GM19238 (cell line): Measurements from ENCODE around the gene DUT.
"Not testable (repeated sequence)": the region's sequence is repeated elsewhere in the genome, so short reads cannot be mapped to it uniquely, and the experiment has no call there.

ENCODE experiments used
- DNase-seq: peaks from one replicate; pipeline ENCODE4 v3.0.0; 2011; ENCODE audit warnings: low spot score; ENCODE audit not compliant: insufficient read length

Gene DUT

DNA sequence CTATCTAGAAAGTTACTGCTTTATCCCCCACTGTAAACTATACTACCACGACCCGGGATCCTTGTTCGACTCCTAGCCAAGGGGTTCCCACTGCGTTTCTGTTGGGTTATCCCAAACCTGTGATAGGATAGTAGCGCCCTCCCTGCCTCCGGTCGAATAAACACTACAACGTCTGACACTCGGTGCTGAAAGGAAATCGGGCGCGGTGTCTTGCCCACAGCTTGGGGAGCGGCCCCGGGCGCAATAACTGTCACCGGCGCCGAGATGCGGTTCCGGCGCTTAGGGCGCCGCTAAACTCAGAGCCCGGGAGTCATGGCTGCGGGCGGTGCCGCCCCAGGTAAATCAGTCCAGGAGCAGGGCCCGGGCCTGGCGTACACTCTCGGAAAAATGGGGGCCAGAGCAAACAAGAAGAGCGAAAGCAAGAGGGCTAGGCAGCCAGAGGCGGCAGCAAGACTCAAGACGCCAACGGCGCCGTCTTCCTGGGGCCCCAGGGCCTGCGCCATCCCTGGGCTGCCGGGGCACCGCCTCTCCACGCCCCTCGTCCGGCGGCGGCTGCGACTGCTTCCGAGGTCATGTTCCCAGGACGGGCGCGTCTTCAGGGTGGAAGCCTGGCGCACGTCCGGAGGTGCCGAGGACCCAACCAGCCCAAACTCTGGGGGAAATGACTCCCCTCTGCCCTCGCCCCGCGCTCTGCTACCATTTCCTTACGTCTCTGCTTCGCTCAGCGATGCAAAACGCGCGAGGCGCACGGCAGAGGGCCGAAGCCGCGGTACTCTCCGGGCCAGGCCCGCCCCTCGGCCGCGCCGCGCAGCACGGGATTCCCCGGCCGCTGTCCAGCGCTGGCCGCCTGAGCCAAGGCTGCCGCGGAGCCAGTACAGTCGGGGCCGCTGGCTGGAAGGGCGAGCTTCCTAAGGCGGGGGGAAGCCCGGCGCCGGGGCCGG, at the start of gene DUT:
TSS of gene DUT (plus strand) at position 575 of the 941 bp plus-strand sequence. CDS start at position 662, 87 bp downstream.
- peak; percentile 53 for DNase-seq

DNA sequence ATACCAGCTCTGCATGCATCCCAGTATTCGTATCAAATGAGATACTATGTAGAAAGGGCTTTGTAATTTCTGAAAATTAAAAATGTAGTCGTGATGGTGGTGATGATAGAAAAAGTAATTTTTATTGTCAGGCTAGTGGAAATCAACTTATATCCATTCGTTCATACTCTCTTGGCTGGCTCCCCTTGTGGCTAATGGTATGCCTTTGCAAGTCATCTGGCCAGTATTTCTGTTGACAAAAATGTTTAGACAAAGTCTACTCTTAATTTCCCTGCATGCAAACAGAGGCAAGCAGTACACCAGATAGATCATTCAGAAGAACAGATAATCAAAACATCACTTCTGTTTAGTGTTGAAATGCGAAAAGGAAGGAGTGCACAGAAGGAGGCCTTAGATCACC, 49.6 kb upstream of the DUT start:
- no peak for DNase-seq

DNA sequence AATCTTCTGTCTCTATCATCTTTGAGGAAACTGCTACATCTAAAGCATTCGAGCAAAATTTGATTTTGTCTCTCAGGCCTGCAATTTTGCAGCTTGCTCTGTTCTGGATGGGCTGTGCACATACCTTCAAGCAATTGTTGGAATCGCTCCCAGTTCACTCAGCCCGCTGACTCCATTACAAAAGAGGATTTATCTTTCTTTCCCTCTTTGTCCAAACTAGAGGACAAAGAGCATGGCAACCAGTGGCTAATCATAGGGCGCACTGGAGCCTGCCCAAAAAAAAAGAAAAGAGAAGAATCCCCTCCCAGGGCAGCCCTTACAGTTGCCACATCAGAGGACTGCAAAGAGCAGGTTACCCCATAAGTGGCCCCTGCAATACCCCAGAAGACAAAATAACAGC, 49.0 kb upstream of the DUT start:
- no peak for DNase-seq

DNA sequence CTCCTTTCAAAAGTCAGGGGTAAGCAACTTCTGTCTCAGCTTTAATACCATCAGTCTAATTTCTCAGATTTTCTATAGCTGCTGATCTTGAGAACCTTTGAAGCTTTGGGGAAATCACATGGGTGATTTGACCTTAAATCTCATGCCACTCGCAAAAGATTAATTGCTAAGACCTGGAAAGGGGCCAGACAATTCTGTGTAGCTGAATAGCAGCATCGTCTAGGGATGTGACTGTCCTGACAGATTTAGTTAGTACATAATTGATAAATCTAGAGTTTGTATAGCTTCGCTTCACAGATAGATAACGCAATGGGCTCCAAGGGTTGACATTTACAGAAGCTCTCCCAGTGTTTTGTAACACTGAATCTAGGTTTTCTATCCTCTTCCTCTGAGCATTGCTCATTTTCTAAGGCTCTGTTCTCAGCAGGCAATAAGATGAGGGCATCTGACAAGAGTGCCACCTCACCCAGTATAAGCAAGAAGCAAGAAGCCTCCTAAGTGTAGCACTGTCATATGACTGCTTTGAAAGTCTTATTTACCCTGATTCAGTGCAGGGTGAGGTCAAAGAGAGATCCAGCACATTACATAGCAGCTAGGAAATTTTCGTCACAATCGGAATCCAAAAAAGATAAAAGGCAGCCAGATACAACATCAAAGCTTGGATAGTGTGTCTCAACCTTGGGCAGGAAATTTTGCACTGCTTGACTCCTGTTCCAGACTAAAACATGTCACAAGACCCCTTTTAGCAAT, 47.7 kb upstream of the DUT start:
- DNase-seq: no peak

DNA sequence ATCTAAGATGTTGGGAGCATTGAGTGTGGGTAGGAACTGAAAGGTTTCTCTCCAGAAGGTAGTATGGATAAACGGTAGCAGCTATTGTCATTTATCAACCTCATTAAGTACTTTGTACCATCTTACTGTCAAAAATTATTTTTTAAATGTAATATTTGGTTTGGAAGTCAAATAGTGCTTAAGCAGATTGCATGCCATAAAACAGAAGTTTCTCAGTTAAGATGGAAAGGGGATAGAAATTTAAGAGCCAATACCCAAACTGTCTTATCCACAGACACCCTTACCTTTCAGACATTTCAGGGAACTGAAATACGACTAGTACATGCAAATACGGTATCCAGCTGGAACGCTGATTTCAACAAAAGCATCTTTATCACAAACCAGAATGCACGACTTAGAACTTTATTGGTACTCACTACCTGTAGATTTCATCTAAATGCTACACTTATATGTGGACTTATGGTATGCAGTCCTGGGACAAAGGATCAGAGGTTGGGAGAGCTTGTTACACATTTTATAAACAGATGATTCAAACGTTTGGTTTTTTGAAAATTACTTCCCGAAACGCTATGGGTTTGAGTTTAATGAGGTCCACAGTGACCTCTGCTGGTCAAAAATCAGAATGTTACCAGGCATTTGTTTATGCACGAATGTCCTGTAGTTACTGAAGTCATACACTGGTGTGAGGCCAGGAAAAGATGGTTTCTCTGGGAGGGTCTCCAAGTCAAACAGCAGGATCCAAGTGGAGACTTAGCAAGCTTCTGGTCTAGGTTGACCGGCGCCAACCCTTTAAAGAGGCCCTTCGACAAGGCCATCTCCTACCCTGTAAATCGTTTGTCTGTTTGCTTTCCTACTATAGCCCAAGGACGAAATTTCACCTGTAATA, 45.7 kb upstream of the DUT start:
- DNase-seq: peak; percentile 8

DNA sequence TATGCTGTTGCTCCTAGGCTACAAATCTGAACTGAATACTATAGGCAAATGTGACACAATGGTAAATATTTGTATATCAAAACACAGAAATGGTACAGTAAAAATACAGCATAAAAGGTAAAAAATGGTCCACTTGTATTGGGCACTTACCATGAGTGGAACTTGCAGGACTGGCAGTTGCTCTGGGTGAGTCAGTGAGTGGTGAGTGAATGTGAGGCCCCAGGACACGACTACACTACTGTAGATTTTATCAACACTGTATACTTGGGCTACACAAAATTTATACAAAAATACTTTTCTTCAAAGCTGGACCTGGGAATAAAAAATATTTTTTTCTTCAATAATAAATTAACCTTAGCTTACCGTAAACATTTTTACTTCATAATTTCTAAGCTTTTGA, 41.6 kb upstream of the DUT start:
- DNase-seq: no peak

DNA sequence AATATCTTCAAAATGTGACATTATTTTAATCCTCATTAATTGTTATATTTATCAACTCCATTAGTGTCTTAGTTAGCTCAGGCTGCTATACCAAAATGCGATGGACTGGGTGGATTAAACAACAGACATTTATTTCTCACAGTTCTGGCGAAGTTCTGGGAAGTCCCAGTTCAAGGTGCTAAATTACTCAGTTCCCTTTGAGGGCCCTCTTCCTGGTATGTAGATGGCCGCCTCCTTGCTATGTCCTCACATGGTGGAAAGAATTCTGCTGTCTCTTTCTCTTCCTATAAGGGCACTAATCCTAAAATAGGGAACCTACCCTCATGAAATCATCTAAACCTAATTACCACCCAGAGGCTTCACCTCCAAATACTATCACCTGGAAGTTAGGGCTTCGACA, 38.8 kb upstream of the DUT start:
- DNase-seq: no peak

DNA sequence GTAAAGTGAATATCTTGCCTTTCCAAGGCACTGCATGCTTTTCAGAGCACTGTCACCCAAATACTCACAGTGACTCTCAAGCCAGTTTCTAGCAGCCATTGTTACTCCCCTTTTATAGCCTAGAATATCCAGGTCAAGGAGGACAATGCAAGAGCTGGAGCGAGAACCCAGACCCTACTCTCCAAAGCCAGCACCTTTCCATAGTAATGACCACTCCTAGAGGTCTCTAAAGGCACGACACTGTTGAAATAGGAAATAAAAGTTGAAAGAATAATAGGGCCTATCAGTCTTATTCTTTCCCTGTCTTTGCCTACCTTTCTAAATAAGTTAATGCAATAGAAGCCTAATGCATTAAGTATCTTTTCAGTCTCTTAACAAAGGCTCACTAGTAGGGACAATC, 33.6 kb upstream of the DUT start:
- DNase-seq: no peak

DNA sequence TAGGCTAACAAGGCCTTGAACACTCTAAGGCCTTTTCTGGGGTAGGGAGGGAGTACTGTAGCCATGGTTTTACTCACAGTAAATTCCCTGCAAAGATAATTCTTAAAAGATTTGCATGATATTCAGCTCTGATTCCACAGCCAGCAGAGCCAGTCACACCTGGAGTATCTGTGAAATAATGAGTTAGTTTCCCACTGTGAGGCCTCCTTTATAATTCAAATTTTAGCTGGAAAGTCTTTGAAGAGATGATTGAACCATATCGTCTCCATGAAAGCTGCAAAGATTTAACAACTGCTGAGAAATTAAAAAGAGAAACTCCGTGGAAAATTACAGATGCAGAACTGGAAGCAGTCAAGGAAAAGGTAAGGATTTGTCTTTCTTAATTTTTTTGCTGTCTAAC, 32.3 kb upstream of the DUT start:
- DNase-seq: no peak

DNA sequence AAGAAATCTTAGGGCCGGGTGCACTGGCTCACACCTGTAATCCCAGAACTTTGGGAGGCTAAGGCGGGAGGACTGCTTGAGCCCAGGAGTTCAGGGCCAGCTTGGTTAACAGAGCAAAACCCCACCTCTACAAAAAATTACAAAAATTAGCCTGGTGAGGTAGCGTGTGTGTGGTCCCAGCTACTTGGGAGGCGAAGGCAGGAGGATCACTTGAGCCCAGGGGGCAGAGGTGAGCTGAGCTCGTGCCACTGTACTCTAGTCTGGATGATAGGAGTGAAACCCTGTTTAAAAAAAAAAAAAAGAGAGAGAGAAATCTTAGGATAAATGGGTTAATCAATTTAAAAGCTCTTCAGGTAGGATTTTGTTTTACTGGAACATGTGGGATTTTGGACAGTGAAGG, 31.2 kb upstream of the DUT start:
- no peak for DNase-seq

DNA sequence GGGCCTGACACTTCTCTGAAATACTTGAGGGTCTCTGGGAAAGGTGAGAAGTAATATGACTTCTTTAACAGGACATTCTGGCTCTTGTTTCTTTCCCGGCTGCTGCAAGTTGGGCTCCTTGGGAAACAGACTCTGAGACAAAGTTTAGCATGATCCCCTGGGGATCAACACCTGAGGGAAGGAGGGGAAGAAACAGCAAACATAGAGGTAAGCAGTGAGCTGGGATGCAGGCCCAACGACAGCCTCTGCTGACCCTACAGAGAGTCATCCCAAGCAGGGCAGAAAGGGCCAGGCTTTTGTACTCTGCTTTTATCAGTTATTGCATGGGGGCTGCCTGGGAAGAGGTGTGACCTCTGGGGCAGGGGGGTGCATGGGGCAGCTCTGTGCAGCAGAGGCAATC, 26.8 kb upstream of the DUT start:
- DNase-seq: no peak

DNA sequence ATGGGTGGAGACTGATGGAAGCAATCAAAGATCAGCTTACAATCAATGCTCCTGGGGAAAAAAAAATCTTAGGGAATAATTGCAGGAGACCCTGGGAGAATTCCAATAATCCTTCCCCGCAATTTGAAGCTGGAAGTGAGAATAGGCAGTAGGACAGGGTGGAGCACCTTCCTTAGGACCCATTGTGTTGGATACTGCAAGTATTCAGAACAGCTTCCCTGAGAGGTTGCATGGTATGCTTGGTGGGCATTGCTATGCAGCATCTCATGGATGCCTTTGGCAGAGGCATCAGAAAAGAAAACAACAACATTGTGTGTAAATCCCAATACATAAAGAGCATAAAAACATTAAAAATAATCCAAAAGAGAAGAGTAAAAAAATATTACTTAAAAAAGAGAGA, 24.6 kb upstream of the DUT start:
- DNase-seq: no peak

DNA sequence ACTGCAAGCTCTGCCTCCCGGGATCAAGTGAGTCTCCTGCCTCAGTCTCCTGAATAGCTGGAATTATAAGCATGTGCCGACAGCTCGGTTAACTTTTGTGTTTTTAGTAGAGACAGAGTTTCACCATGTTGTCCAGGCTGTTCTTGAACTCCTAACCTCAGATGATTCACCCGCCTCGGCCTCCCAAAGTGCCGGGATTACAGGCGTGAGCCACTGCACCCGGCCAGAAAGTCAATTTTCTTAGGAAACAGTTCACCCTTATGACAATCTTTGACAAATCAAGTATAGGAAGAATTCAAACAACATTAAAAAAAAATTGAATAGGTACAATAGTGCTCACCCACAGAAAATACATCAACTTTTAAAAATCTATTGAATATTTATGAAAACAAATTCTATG, 23.6 kb upstream of the DUT start:
- DNase-seq: no peak

DNA sequence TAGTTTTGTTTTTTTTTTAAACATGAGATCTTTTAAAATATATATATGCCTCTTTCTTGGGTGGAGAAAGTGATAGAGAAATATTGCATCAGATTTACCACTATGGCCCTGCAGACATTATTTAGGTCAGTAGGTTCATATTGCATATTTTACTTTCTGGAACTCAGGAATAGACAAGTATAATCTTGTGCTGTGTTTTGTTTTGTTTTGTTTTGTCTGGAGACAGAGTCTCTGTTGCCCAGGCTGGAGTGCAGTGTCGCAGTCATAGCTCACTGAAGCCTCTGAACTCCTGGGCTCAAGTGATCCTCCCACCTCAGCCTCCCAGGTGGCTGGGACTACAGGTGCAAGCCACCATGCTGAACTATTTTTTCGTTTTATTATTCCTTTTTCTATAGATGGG, 21.5 kb upstream of the DUT start:
- no peak for DNase-seq

DNA sequence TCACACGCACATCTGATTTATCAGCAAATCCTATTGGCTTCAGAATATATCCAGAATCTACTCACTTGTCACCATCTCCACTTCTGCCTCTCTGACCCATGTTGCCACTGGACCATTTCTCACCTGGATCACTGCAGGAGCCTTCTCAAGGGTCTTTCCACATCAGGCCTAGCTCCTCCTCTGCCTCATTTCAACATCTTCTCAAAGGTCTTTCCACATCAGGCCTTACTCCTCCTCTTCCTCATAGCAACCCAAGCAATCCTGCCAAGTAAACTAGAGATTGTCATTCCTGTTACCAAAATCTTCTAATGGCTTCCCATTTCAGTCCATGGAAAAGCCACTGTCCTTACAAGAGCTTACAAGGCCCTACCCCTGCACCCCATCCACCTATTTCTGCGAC, 18.0 kb upstream of the DUT start:
- DNase-seq: no peak

DNA sequence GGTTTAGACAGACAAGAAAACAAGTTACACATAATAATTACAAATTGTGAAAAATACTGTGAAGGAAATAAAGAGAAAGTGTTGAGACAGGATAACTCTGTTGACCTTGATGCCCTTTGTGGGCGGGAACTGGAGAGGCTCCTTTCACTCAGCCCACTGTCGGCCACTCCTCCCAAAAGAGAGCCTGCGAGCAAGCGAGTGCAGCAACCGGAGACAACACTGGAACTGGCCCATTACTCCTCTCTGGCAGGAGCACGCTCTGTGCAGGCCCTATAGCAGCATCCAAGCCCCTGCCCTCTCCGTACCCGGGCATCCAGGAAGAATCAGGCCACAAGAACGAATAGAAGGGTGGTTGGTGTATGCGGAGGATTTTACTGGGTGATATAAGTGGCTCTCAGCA, 16.2 kb upstream of the DUT start:
- no peak for DNase-seq

DNA sequence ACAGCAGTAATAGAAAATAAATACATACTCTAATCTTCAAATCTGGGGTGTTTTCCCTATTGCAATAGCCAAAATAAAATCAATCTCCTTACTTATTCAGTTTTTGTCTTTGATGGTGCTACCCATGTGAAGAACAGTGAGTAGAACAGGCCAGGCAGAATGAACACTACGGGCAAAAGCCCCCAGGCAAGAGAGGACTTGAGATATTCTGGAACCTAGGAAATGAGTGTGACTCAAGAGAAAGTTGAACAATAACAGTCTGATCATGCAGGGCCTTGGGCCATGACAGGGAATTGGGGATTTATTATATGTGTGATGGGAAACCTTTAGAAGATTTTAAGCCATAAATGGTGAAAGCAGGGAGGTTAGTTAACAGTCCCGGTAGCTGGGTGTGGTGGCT, 14.0 kb upstream of the DUT start:
- no peak for DNase-seq

DNA sequence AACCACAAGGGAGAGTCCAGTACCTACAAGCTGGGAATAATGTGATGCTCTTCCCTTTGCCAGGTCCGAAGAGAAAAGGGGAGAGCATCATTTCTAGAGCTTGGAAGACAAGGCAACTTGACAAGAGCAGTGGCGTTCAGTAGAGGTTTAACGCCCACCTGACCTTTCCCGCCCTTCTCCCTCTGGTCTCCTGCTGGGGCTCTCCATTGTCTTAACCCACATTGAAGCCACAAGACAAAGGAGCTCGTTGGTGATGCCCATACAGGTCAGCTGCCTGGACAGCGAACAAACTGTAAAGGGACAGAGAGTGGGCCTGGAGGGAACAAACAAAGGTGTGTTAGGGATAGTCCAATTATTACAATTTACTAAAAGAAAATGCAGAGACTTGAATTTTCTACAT, 13.1 kb upstream of the DUT start:
- DNase-seq: no peak

DNA sequence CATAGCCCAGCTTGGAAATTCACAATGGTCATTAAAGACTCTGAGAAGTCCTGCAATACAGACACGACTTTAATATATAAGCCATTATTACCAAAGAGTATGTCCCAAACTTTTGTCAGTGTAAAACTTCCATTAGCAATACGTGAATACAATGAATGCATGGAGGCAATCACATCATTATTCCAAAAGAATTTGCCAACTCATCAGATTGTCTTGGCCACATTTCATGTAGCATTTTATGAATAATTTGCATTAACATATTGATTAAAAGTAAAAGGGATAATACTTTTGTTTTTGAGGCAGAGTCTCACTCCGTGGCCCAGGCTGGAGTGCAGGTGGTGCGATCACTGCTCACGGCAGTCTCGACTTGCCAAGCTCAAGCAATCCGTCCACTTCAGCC, 7.9 kb upstream of the DUT start:
- no peak for DNase-seq

DNA sequence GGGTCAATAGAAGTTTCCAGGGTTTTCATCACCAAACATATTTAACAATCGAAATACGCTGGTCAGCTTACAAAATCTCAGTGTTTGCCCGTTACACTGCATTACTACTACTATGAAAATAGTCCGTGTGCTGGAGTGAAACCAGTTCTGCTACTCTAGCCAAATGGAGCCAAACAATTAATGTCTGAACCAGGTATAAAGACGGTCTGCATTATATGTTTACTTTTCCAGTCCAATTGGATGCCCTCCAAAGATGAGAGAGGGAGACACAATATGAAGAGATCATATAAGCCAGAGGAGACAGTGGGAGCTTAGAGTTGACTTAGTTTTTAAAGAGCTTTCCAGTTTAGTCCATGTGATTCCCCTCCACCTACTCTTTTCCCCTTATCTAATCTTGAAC, 6.3 kb upstream of the DUT start:
- no peak for DNase-seq

DNA sequence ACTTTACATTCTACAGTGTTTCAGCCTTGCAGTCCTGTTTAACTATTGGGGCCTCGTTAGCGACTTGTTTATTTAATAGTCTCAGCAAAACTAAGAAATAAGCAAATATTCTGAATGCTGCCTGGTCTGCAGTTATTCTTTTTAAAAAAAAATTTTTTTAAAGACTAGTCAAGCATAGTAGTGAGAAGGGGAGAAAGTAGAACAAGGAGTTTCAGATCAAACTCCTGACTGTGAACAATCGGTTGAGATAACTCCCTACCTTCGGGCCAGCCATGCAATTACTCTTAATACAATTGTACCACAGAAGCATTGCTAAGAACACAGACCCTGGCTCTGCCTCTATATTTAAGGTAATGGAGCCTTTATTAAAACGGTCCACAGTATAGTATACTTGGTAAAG, 5.8 kb upstream of the DUT start:
- DNase-seq: no peak

DNA sequence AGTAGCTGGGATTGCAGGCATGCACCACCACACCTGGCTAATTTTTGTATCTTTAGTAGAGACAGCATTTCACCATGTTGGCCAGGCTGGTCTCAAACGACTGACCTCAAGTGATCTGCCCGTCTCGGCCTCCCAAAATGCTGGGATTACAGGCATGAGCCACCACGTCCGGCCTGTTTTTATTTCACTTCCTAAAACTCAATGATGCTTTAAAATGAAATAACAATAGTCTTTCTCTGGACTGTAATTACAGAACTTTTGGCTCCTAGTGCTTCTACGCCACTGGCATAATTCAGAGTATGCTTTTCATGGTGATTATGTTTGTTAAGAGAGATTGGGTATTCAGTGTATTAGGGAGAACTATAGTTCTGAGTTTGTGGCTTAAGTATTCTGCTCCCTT, 5.0 kb upstream of the DUT start:
- DNase-seq: not testable (repeated sequence)
